Measurements from ENCODE around the gene RPE. TPM values are rescaled to one million over a fixed set of nuclear protein-coding genes. Genes with fewer than 3 reads are reported as not detected.

RPE gene
- total RNA-seq, 2 donors from 2014 or later, result 47.5 to 71.6 TPM

DNA sequence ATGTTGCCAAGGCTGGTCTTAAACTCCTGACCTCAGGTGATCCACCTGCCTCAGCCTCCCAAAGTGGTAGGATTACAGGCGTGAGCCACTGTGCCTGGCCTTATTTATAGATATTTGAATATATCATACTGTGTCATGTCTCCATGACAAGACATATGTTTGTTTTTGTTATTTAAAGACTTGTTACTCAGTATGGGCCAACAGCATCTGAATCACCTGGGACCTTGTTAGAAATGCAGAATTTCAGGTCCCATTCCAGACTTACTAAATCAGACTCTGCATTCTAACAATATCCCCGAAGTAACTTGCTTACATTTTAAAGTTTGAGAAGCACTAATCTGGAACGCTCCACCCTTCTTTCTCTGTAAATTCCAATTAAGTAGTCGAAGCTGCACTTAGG is 33.2 kb downstream of the RPE start:
- no peaks in the 10 kb centered on the region for H3K36me3 ChIP-seq
- no peaks in the 10 kb centered on the region for H3K9me3 ChIP-seq
- no peaks in the 10 kb centered on the region for H3K27me3 ChIP-seq
- no peak overlapping the region for H3K27ac ChIP-seq
- H3K4me3 ChIP-seq, result no peak overlapping the region
- intact Hi-C loops (cut with DNase I), result no loop called here
- H3K9ac ChIP-seq (ENCODE audit: low read depth in 2 of 2, low read length in 2 of 2), result no peak overlapping the region
- no peak for DNase-seq
- TF ChIP-seq, protein P1, sequence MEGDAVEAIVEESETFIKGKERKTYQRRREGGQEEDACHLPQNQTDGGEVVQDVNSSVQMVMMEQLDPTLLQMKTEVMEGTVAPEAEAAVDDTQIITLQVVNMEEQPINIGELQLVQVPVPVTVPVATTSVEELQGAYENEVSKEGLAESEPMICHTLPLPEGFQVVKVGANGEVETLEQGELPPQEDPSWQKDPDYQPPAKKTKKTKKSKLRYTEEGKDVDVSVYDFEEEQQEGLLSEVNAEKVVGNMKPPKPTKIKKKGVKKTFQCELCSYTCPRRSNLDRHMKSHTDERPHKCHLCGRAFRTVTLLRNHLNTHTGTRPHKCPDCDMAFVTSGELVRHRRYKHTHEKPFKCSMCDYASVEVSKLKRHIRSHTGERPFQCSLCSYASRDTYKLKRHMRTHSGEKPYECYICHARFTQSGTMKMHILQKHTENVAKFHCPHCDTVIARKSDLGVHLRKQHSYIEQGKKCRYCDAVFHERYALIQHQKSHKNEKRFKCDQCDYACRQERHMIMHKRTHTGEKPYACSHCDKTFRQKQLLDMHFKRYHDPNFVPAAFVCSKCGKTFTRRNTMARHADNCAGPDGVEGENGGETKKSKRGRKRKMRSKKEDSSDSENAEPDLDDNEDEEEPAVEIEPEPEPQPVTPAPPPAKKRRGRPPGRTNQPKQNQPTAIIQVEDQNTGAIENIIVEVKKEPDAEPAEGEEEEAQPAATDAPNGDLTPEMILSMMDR (IDR thresholded peaks at IDR 0.05), result no peak
- H3K4me1 ChIP-seq, result no peaks in the 10 kb centered on the region

DNA sequence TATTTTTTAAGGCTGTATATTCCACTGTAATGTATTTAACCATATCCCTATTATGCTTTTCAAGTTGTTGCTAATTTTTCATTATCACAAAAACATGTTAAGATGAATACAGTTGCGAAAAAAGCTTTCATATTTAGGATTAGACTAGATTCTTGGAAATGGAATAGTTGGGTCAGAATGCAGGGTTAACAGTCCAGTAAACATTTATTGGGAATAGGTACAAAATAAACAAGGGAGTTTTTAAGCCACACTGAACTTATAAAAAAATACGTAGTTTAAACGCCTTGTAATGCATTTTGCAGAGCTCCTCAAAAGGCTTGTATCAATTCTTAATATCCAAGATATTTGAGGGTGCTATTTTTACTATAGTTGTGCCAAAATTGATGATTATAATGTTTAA is 35.6 kb downstream of the RPE start:
- no peaks in the 10 kb centered on the region for H3K27me3 ChIP-seq
- no peaks in the 10 kb centered on the region for H3K36me3 ChIP-seq
- H3K4me1 ChIP-seq, result no peaks in the 10 kb centered on the region
- no peak overlapping the region for H3K9ac ChIP-seq (ENCODE audit: low read depth in 2 of 2, low read length in 2 of 2)
- intact Hi-C loops (cut with DNase I), result no loop called here
- no peak overlapping the region for H3K27ac ChIP-seq
- no peak overlapping the region for H3K4me3 ChIP-seq
- no peak for DNase-seq
- no peaks in the 10 kb centered on the region for H3K9me3 ChIP-seq
- TF ChIP-seq, protein P1 (IDR thresholded peaks at IDR 0.05), result no peak

DNA sequence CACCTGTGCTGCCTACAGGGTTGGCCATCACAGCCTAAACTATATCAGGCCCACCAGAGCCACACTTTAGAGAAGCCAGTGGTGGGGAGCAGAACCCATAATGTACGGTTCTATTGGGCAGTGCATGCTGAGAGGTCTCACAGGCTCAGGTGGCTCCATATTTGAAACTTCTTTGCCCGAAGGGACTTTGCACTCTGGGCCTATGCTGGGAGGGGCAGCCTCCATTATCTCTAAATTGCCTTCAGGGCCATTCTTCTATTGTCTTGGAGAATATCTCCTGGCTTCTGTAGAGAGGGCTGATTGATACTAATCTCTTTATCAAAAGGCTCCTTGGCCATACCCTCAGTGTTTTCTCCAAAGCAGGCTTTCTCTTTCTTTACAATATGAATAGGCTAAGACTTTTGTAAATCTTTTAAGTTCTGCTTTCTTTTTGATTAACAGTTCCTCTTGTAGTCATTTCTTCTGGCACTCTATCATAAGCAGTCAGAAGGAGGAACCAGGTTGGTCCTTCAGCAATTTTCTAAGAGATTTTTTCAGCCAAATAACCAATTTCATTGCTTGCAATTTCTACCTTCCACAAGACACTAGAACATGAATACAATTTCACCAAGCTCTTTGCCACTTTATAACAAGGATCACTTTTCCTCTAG is 44.5 kb downstream of the RPE start:
- Histone ChIP-seq H3K9ac (ENCODE audit: low read depth in 2 of 2, low read length in 2 of 2) (no peak overlapping the region), H3K36me3 (no peaks in the 10 kb centered on the region), H3K27ac (no peak overlapping the region), H3K4me1 (no peaks in the 10 kb centered on the region), H3K4me3 (no peak overlapping the region), H3K27me3 (no peaks in the 10 kb centered on the region), H3K9me3 (no peaks in the 10 kb centered on the region)
- TF ChIP-seq, protein P1 (IDR thresholded peaks at IDR 0.05), result no peak
- intact Hi-C loops (cut with DNase I), result no loop called here
- DNase-seq, result no peak

GRCh38 chr2:210049831-210050230 is 47.4 kb downstream of the RPE start:
- Histone ChIP-seq H3K36me3 (no peaks in the 10 kb centered on the region), H3K4me3 (no peak overlapping the region), H3K27ac (no peak overlapping the region), H3K4me1 (no peaks in the 10 kb centered on the region), H3K9ac (ENCODE audit: low read depth in 2 of 2, low read length in 2 of 2) (no peak overlapping the region), H3K27me3 (no peaks in the 10 kb centered on the region), H3K9me3 (no peaks in the 10 kb centered on the region)
- intact Hi-C loops (cut with DNase I), result no loop called here
- no peak for DNase-seq
- TF ChIP-seq, protein P1 (IDR thresholded peaks at IDR 0.05), result no peak

- H3K27me3 ChIP-seq, result no peaks in the 10 kb centered on the region
- TF ChIP-seq, protein P1 (IDR thresholded peaks at IDR 0.05), result no peak
- DNase-seq, result no peak
- no peaks in the 10 kb centered on the region for H3K4me1 ChIP-seq
- intact Hi-C loops (cut with DNase I), result no loop called here
- H3K9me3 ChIP-seq, result no peaks in the 10 kb centered on the region
- no peak overlapping the region for H3K27ac ChIP-seq
- no peaks in the 10 kb centered on the region for H3K36me3 ChIP-seq
- no peak overlapping the region for H3K9ac ChIP-seq (ENCODE audit: low read depth in 2 of 2, low read length in 2 of 2)
- H3K4me3 ChIP-seq, result no peak overlapping the region
Measured at GRCh38 chr2:210050885-210051284, 48.4 kb downstream of the RPE start.

All from colonic mucosa (tissue), 4 donors.